Left lung (tissue), 10 donors: Measurements from ENCODE around the gene NMB. TPM values are rescaled to one million over a fixed set of nuclear protein-coding genes. Genes with fewer than 3 reads are reported as not detected.

Experiments
- ATAC-seq: fragments of 200-7000 bp; cut with Tn5 transposase; one replicate; pipeline ENCODE4 v1.9.1; 2020; ENCODE audit warnings: moderate library complexity
- DNase-seq, 4 donors: peaks; one replicate each; pipeline ENCODE4 v3.0.0-alpha.2; 2013 to 2020
- H3K27ac ChIP-seq, 2 donors: fragments of 200-600 bp; sonication (generic) in 1 of 2; one replicate each; pipeline versions ENCODE4 v1.5.0 to v1.8.0; 2020 to 2021
- H3K27me3 ChIP-seq, 2 donors: fragments of 200-600 bp; sonication (generic) in 1 of 2; one replicate each; pipeline versions ENCODE4 v1.5.0 to v1.8.0; 2020 to 2021
- H3K36me3 ChIP-seq, 2 donors: fragments of 200-600 bp; sonication (generic) in 1 of 2; one replicate each; pipeline versions ENCODE4 v1.5.0 to v1.8.0; 2020 to 2021
- H3K4me1 ChIP-seq, 2 donors: fragments of 200-600 bp; one replicate each; pipeline ENCODE4 v1.8.0; 2021
- H3K4me3 ChIP-seq, 2 donors: fragments of 200-600 bp; sonication (generic) in 1 of 2; one replicate each; pipeline versions ENCODE4 v1.5.0 to v1.8.0; 2020 to 2021; ENCODE audit warnings: mild to moderate bottlenecking in 1 of 2
- H3K9me3 ChIP-seq, 2 donors: fragments of 200-600 bp; sonication (generic) in 1 of 2; one replicate each; pipeline versions ENCODE4 v1.5.0 to v1.8.0; 2020 to 2021
- intact Hi-C, 2 donors: fragments of 100-400 bp; cut with DNase I; formaldehyde crosslinking; loops; one replicate each; pipeline versions ENCODE4 v1.11.2 to v1.14.2; 2022
- polyA plus RNA-seq, 6 donors: library from polyadenylated mRNA; unstranded; fragments of 120-200 nt; gene quantifications; one replicate each; pipeline ENCODE4 v1.2.1, GENCODE V29; 2013; ENCODE audit not compliant: insufficient read length in 6 of 6
- total RNA-seq, 2 donors: library from RNA; stranded (reverse); fragmentation: NEBNext Ultra II Directional; extraction: Animal tissue kit (Norgen Biotek cat#: 25700); gene quantifications; one replicate each; pipeline ENCODE4 v1.2.1, GENCODE V29; 2021
- TF ChIP-seq, protein P1 (sequence below), 2 donors: fragments of 200-600 bp; sonication (generic) in 1 of 2; IDR thresholded peaks; one replicate each; pipeline versions ENCODE4 v1.5.0 to v1.8.0; 2021; ENCODE audit warnings: antibody characterized with exemption in 2 of 2
- donor health status: DM: no; HTN: yes; CAD: no.
- donor health status: DM: no; HTN: no; CAD: no.

NMB gene
- total and polyA plus RNA-seq, 8 donors: 3.2 to 10.2 (median 4.5) TPM

DNA sequence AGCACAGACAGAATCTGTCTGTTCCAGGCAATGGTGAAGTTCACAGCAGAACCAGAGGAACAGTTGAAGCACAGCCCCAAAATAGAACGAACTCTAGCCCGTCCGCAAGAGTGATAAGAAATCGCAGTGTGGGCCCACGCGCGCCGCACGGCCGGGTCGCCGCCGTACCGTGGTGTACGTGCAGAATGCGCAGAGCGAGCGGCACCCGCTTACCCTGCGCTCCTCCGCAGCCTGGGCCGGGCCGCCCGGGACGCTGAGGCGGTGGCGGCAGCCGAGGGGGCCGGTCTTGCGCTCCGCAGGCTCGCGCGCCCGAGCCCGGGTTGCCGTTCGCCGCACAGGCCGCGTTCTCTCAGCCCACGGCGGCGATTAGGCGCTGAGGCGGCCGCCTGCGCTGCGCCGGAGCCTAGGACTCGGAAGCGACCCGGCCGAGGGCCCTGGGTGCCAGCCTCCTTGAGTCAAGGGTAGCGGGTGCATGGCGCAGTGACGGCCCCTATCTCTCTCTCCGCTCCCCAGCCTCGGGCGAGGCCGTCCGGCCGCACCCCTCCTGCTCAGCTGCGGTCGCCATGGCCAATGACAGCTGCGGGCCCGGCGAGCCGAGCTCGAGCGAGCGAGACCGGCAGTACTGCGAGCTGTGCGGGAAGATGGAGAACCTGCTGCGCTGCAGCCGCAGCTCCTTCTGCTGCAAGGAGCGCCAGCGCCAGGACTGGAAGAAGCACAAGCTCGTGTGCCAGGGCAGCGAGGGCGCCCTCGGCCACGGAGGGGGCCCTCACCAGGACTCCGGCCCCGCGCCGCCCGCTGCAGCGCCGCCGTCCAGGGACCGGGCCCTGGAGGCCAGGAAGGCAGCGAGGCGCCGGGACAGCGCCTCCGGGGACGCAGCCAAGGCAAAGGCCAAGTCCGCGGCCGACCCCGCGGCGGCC is 24.4 kb downstream of the NMB start:
- Histone ChIP-seq H3K36me3 (peaks cover 0 to 26% of the 10 kb centered on the region in 2 donors), H3K4me1 (peaks cover 14 to 51% of the 10 kb centered on the region in 2 donors), H3K27me3 (no peaks in the 10 kb centered on the region), H3K27ac (peak overlapping the region; percentile 86 to 95), H3K9me3 (no peaks in the 10 kb centered on the region), H3K4me3 (peak overlapping the region; percentile 62)
- peak; percentile 81 for ATAC-seq
- peak; percentile 72 to 94 (median 77) for DNase-seq
- TF ChIP-seq, protein P1, sequence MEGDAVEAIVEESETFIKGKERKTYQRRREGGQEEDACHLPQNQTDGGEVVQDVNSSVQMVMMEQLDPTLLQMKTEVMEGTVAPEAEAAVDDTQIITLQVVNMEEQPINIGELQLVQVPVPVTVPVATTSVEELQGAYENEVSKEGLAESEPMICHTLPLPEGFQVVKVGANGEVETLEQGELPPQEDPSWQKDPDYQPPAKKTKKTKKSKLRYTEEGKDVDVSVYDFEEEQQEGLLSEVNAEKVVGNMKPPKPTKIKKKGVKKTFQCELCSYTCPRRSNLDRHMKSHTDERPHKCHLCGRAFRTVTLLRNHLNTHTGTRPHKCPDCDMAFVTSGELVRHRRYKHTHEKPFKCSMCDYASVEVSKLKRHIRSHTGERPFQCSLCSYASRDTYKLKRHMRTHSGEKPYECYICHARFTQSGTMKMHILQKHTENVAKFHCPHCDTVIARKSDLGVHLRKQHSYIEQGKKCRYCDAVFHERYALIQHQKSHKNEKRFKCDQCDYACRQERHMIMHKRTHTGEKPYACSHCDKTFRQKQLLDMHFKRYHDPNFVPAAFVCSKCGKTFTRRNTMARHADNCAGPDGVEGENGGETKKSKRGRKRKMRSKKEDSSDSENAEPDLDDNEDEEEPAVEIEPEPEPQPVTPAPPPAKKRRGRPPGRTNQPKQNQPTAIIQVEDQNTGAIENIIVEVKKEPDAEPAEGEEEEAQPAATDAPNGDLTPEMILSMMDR (IDR thresholded peaks at IDR 0.05): no peak
- intact Hi-C loops: no loop called here

DNA sequence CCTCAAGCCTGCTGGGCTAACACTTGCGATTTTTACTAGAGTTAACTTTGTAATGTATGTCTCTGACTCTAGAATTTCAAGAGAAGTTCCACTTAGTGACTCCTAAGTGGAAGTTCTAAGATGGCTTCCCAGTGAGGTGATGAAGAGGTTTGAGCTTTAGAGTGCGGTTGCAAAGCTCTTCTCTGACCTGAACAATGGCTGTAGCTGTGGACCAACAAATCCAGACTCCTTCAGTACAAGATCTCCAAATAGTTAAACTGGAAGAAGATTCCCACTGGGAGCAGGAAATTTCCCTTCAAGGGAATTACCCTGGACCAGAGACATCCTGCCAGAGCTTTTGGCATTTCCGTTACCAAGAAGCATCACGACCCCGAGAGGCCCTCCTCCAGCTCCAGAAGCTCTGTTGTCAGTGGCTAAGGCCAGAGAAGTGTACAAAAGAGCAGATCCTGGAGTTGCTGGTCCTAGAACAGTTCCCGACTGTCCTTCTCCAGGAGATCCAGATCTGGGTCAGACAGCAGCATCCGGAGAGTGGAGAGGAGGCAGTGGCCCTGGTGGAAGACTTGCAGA is 26.2 kb downstream of the NMB start:
- H3K27ac ChIP-seq: peak overlapping the region; percentile 73 to 83
- DNase-seq (no peak), ATAC-seq (no peak)
- no peaks in the 10 kb centered on the region for H3K9me3 ChIP-seq
- intact Hi-C loops: no loop called here
- peaks cover 0 to 8% of the 10 kb centered on the region in 2 donors for H3K36me3 ChIP-seq
- TF ChIP-seq, protein P1 (IDR thresholded peaks at IDR 0.05): no peak
- H3K4me3 ChIP-seq: peak overlapping the region; percentile 45 to 62
- no peaks in the 10 kb centered on the region for H3K27me3 ChIP-seq
- peaks cover 14 to 51% of the 10 kb centered on the region in 2 donors for H3K4me1 ChIP-seq

DNA sequence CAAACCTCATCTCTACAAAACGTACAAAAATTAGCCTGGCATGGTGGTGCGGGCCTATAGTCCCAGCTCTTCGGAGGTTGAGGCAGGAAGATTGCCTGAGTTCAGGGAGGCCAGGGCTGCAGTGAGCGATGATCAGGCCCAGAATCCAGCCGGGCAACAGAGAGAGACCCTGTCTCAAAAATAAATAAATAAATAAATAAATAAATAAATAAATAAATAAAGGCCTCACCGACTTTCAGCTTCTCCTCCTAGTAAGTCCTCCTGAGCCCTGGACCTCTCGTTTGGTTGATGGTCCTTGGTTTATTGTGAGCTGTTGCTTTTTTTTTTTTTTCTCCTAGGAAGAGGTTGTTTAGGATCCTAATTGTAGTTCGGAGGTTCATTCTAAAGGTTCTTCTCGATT is 29.0 kb downstream of the NMB start:
- Histone ChIP-seq H3K9me3 (no peaks in the 10 kb centered on the region), H3K27me3 (no peaks in the 10 kb centered on the region), H3K4me3 (no peak overlapping the region), H3K36me3 (no peaks in the 10 kb centered on the region), H3K27ac (no peak overlapping the region), H3K4me1 (peaks cover 14 to 38% of the 10 kb centered on the region in 2 donors)
- TF ChIP-seq, protein P1 (IDR thresholded peaks at IDR 0.05): no peak
- DNase-seq: no peak
- no peak for ATAC-seq
- intact Hi-C loops: no loop called here

DNA sequence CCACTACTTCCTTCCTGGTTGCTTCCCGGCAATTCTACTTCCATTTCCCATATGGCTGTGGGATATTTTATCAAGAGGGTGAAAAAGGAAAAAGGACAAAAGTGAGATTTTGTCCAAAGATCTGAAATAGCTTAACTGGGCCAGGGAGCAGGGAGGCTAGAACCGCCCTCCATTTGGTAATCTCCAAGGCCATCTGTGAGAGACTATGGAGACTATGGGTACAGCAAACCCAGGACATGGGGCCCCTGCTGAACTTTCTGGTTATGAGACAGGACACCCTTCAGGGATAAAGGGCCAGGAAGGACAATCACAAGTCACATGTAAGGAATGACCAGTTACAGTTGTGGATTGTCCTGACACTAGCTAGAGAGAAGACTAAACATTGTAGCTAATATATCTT is 32.9 kb downstream of the NMB start:
- H3K4me1 ChIP-seq: peaks cover 0 to 8% of the 10 kb centered on the region in 2 donors
- intact Hi-C loops: no loop called here
- H3K9me3 ChIP-seq: peaks cover 0 to 25% of the 10 kb centered on the region in 2 donors
- DNase-seq (no peak), ATAC-seq (no peak)
- H3K36me3 ChIP-seq: peaks cover 0 to 24% of the 10 kb centered on the region in 2 donors
- no peaks in the 10 kb centered on the region for H3K27me3 ChIP-seq
- no peak overlapping the region for H3K27ac ChIP-seq
- TF ChIP-seq, protein P1 (IDR thresholded peaks at IDR 0.05): no peak
- no peak overlapping the region for H3K4me3 ChIP-seq

DNA sequence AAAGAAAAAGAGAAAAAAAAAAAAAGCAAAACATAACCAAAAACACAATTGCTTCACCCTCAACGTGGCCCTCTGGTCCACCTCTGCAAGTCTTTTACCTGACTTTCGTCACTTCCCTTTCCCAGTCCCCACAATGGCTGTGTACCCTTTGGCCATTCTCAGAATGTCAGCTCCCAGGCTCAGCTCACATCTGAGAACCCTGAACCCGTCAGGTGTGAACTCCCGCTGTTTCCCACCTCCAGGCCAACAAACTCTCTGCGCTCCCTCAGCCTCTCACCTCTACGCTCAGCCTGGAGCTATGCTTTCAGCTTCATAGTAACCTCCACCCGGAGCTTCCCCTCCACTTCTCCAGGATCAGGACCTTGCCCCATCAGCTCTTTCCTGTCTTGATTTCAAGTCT is 33.6 kb downstream of the NMB start:
- H3K27ac ChIP-seq: no peak overlapping the region
- H3K36me3 ChIP-seq: peaks cover 0 to 24% of the 10 kb centered on the region in 2 donors
- peaks cover 0 to 28% of the 10 kb centered on the region in 2 donors for H3K9me3 ChIP-seq
- H3K4me3 ChIP-seq: no peak overlapping the region
- no peaks in the 10 kb centered on the region for H3K27me3 ChIP-seq
- DNase-seq: no peak
- ATAC-seq: no peak
- TF ChIP-seq, protein P1 (IDR thresholded peaks at IDR 0.05): no peak
- peaks cover 0 to 7% of the 10 kb centered on the region in 2 donors for H3K4me1 ChIP-seq
- intact Hi-C loops: no loop called here
